Measurements from ENCODE around the gene ABCF1.

DNA sequence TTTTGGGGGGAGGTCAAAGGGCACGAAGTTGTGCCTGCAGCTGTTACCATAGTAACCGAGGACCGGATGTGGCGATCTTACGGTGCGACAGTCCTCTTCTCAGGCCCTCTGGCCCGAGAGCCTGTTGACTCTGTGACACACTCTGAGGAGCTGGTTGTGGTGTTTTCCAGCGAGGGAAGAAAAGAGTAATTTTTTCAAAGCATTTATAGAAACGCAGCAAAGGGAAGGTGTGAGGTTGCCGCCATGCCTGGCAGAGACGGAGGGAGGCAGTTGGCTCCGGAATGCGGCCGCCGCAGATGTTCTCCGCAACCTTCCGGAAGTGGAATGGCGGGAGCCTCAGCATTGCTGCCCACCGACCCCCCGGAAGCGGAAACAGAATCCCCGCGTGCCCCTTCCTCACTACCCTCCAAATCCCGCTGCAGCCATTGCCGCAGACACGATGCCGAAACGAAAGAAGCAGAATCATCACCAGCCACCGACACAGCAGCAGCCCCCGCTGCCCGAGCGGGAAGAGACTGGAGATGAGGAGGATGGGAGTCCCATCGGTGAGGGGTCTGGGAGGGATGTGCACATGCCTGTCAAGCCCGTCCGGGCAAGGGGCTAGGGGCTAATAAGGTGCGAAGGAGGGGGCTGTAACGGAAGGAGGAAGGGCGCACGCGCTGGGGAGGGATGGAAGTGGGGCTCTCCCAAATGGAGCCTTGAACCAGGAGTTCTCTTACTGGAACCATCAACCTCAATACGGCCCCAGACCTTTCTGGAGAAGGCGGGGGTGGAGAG, 14.1 kb upstream of the ABCF1 start, which contains the start of gene PRR3:
- TF ChIP-seq CTCF (IDR thresholded peaks at IDR 0.05) (no peak), POLR2A (IDR thresholded peaks at IDR 0.05) (peak in 1 of 2 donors; percentile 37)

All from uterus (tissue), 2 donors.